HepG2 (cell line): ENCODE measurements around the gene KLHL12. TPM values are rescaled to one million over a fixed set of nuclear protein-coding genes. Genes with fewer than 3 reads are reported as not detected.
A peak's percentile ranks its signal among the peaks of the same experiment; 100 is the strongest.

Experiments used
- CSRNP1 ChIP-seq: sonication (generic); formaldehyde crosslinking; IDR thresholded peaks from 2 replicates; pipeline ENCODE4 v1.8.1; 2023; ENCODE audit warnings: mild to moderate bottlenecking, missing genetic modification reagents
- E2F5 ChIP-seq: sonication (generic); formaldehyde crosslinking; conservative IDR thresholded peaks from 2 replicates; pipeline ENCODE4 v1.4.0; 2020; ENCODE audit warnings: missing genetic modification reagents
- EEA1 ChIP-seq: sonication (generic); formaldehyde crosslinking; IDR thresholded peaks from 2 replicates; pipeline ENCODE4 v1.5.1; 2020; ENCODE audit warnings: mild to moderate bottlenecking, missing genetic modification reagents, borderline replicate concordance
- FOSL2 ChIP-seq: sonication (generic); formaldehyde crosslinking; IDR thresholded peaks from 2 replicates; pipeline ENCODE4 v1.4.0; 2020; ENCODE audit warnings: missing genetic modification reagents
- GTF2F1 ChIP-seq: fragments of 150-350 bp; IDR thresholded peaks from 2 replicates; pipeline ENCODE4 v1.6.1; 2014; ENCODE audit warnings: low read length
- GTF3A ChIP-seq: sonication (generic); formaldehyde crosslinking; conservative IDR thresholded peaks from 2 replicates; pipeline ENCODE4 v1.4.0; 2020; ENCODE audit warnings: mild to moderate bottlenecking, missing genetic modification reagents
- HIVEP1 ChIP-seq: sonication (generic); formaldehyde crosslinking; IDR thresholded peaks from 2 replicates; pipeline ENCODE4 v1.4.0; 2020; ENCODE audit warnings: mild to moderate bottlenecking, missing genetic modification reagents
- MBD4 ChIP-seq: IDR thresholded peaks from 2 replicates; pipeline ENCODE4 v1.6.1; 2012; ENCODE audit warnings: low read length, inconsistent platforms, borderline replicate concordance
- MZF1 ChIP-seq: sonication (generic); formaldehyde crosslinking; IDR thresholded peaks from 2 replicates; pipeline ENCODE4 v1.8.1; 2023; ENCODE audit warnings: mild to moderate bottlenecking, missing genetic modification reagents, borderline replicate concordance
- NRL ChIP-seq: sonication (generic); formaldehyde crosslinking; IDR thresholded peaks from 2 replicates; pipeline ENCODE4 v1.5.0; 2020; ENCODE audit warnings: missing genetic modification reagents, mild to moderate bottlenecking, moderate library complexity, borderline replicate concordance
- REPIN1 ChIP-seq: sonication (generic); formaldehyde crosslinking; IDR thresholded peaks from 2 replicates; pipeline ENCODE4 v1.8.0; 2022; ENCODE audit warnings: missing genetic modification reagents, low read depth, mild to moderate bottlenecking, borderline replicate concordance
- RFX3 ChIP-seq: IDR thresholded peaks from 2 replicates; pipeline ENCODE4 v1.6.1; 2016; ENCODE audit warnings: missing biosample characterization, missing genetic modification reagents
- SATB2 ChIP-seq: sonication (generic); formaldehyde crosslinking; IDR thresholded peaks from 2 replicates; pipeline ENCODE4 v1.5.0; 2020; ENCODE audit warnings: missing genetic modification reagents
- SETDB1 ChIP-seq: sonication (generic); formaldehyde crosslinking; IDR thresholded peaks from 2 replicates; pipeline ENCODE4 v1.5.1; 2020; ENCODE audit warnings: missing genetic modification reagents, mild to moderate bottlenecking, borderline replicate concordance
- SP5 ChIP-seq: IDR thresholded peaks from 2 replicates; pipeline ENCODE4 v1.6.1; 2016; ENCODE audit warnings: low read depth, borderline replicate concordance
- TEF ChIP-seq: sonication (generic); formaldehyde crosslinking; IDR thresholded peaks from 2 replicates; pipeline ENCODE4 v1.5.0; 2020; ENCODE audit warnings: missing genetic modification reagents
- YY1 ChIP-seq: IDR thresholded peaks from 2 replicates; pipeline ENCODE4 v1.6.1; 2011; ENCODE audit warnings: low read length, low read depth, moderate library complexity, mild to moderate bottlenecking; ENCODE audit not compliant: insufficient read depth, insufficient replicate concordance
- ZC3H13 ChIP-seq: sonication (generic); formaldehyde crosslinking; IDR thresholded peaks from 2 replicates; pipeline ENCODE4 v1.8.1; 2023; ENCODE audit warnings: mild to moderate bottlenecking, missing genetic modification reagents, moderate library complexity
- ZKSCAN5 ChIP-seq: sonication (generic); formaldehyde crosslinking; IDR thresholded peaks from 2 replicates; pipeline ENCODE4 v1.5.1; 2020; ENCODE audit warnings: mild to moderate bottlenecking, missing genetic modification reagents
- ZNF225 ChIP-seq: sonication (generic); formaldehyde crosslinking; IDR thresholded peaks from 2 replicates; pipeline ENCODE4 v1.4.0; 2020; ENCODE audit warnings: mild to moderate bottlenecking, missing genetic modification reagents
- ZNF264 ChIP-seq: sonication (generic); formaldehyde crosslinking; IDR thresholded peaks from 2 replicates; pipeline ENCODE4 v1.4.0; 2020; ENCODE audit warnings: missing genetic modification reagents
- ZNF563 ChIP-seq: sonication (generic); formaldehyde crosslinking; IDR thresholded peaks from 2 replicates; pipeline ENCODE4 v1.8.0; 2022; ENCODE audit warnings: mild to moderate bottlenecking, moderate library complexity, missing genetic modification reagents
- ZNF616 ChIP-seq: sonication (generic); formaldehyde crosslinking; IDR thresholded peaks from 2 replicates; pipeline ENCODE4 v1.5.0; 2020; ENCODE audit warnings: low read depth, mild to moderate bottlenecking, missing genetic modification reagents
- polyA plus RNA-seq, 8 experiments: library from polyadenylated mRNA; depleted of rRNA in 3 of 8; stranded (reverse) in 7 of 8; unstranded in 1 of 8; fragments of >200 nt; fragmentation: Illumina TruSeq in 4 of 8; extraction: Trizol in 4 of 8; gene quantifications; 2 replicates each; pipeline versions ENCODE4 v1.2.1 to v1.2.3, GENCODE V29; 2011 to 2016; ENCODE audit warnings: low read depth in 4 of 8, missing spikeins in 1 of 8, mixed read lengths in 1 of 8; ENCODE audit not compliant: insufficient read depth in 1 of 8
- total RNA-seq, 5 experiments: library from RNA; depleted of rRNA; stranded (reverse); fragments of >200 nt; fragmentation: Illumina TruSeq; extraction: Trizol; gene quantifications; 2 replicates each; pipeline ENCODE4 v1.2.3, GENCODE V29; 2016; ENCODE audit warnings: low read depth in 1 of 5
- TF ChIP-seq, protein P1 (sequence below): IDR thresholded peaks from 2 replicates; pipeline ENCODE4 v1.6.1; 2016; ENCODE audit warnings: missing genetic modification reagents, missing compliant biosample characterization
- TF ChIP-seq, protein P2 (sequence below): sonication (generic); formaldehyde crosslinking; IDR thresholded peaks from 2 replicates; pipeline ENCODE4 v1.8.0; 2022; ENCODE audit warnings: mild to moderate bottlenecking, missing genetic modification reagents, borderline replicate concordance

KLHL12 gene
- total and polyA plus RNA-seq, 2 of the 13 experiments (the other 11 are each of a cell fraction or from before 2014, with no cell fraction given): 19.2 to 25.2 TPM

DNA sequence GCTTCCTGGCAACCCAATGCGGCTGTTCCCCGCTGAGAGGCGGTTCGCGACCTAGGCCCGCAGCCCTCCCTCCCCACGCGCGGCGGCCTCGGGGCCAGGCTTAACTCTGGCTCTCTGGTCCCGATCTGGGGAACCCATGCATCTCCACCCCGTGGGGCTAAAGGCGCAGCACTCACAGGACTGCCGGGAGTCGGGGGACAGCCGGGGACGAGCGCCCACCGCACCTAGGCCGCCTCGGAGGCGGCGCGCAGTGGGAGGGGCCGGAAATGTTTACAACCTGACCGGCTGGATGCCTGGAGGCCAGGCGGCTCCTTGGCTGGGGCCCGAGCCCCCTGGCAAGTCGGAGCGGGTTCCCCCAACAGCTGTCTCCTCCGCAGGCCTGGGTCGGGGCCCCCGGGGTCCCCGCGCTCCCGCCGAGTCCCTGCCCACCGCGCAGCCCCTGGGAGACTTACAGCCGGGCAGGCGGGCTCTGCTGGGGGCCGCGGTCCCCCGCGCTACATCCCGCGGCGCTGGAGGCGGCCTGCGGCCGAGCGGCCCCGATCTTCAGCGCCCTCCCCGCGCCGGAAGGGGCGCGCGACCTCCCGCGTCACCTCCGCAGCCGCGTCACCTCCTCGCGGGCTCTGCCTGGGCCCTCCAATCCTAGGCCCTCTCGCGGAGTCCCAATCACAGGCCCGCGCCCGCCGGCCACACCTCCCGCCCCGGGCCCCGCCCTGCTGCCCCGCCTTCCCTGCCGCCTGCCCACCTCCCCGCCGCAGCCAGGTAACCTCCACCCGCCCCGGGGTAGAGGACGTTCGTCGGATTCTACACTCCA lies 30.9 kb upstream of the KLHL12 start, which contains the start of gene ADIPOR1 (continued):
- TF ChIP-seq E2F5 (no peak; the same call in 1 of the 2 replicates), SATB2 (CRISPR knock-in tag) (no peak), SETDB1 (CRISPR knock-in tag) (no peak), HIVEP1 (CRISPR knock-in tag) (no peak), CSRNP1 (peak; percentile 61; the same call in 1 of the 2 replicates), MBD4 (no peak), MZF1 (CRISPR knock-in tag) (no peak), NRL (CRISPR knock-in tag) (0 out of 2 replicates have a peak, but pooled peaks have one; percentile 50), ZC3H13 (no peak), REPIN1 (CRISPR knock-in tag) (0 out of 2 replicates have a peak, but pooled peaks have one; percentile 4), ZNF563 (CRISPR knock-in tag) (peak; percentile 55; the same call in 1 of the 2 replicates), ZNF225 (CRISPR knock-in tag) (peak; percentile 92), EEA1 (CRISPR knock-in tag) (peak; percentile 59; the same call in 1 of the 2 replicates), SP5 (CRISPR knock-in tag) (peak; percentile 32; the same call in 1 of the 2 replicates), ZNF616 (CRISPR knock-in tag) (no peak), ZNF264 (CRISPR knock-in tag) (no peak), ZKSCAN5 (CRISPR knock-in tag) (peak; percentile 94), GTF2F1 (no peak), TEF (CRISPR knock-in tag) (no peak), RFX3 (CRISPR knock-in tag) (no peak), FOSL2 (CRISPR knock-in tag) (no peak), GTF3A (CRISPR knock-in tag) (no peak), YY1 (no peak)
- TF ChIP-seq, protein P1, sequence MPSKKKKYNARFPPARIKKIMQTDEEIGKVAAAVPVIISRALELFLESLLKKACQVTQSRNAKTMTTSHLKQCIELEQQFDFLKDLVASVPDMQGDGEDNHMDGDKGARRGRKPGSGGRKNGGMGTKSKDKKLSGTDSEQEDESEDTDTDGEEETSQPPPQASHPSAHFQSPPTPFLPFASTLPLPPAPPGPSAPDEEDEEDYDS (CRISPR knock-in tag): no peak
- TF ChIP-seq, protein P2, sequence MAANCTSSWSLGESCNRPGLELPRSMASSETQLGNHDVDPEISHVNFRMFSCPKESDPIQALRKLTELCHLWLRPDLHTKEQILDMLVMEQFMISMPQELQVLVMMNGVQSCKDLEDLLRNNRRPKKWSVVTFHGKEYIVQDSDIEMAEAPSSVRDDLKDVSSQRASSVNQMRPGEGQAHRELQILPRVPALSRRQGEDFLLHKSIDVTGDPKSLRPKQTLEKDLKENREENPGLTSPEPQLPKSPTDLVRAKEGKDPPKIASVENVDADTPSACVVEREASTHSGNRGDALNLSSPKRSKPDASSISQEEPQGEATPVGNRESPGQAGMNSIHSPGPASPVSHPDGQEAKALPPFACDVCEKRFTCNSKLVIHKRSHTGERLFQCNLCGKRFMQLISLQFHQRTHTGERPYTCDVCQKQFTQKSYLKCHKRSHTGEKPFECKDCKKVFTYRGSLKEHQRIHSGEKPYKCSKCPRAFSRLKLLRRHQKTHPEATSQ: no peak
